ENCODE measurements around the gene TLE4. TPM values are rescaled to one million over a fixed set of nuclear protein-coding genes. Genes with fewer than 3 reads are reported as not detected.
"Not testable (repeated sequence)": the region's sequence is repeated elsewhere in the genome, so short reads cannot be mapped to it uniquely, and the experiment has no call there.

The TLE4 gene
- total and polyA plus RNA-seq, 2 of the 13 experiments (the other 11 are each of a cell fraction or from before 2014, with no cell fraction given), result 2.0 to 2.3 TPM

DNA sequence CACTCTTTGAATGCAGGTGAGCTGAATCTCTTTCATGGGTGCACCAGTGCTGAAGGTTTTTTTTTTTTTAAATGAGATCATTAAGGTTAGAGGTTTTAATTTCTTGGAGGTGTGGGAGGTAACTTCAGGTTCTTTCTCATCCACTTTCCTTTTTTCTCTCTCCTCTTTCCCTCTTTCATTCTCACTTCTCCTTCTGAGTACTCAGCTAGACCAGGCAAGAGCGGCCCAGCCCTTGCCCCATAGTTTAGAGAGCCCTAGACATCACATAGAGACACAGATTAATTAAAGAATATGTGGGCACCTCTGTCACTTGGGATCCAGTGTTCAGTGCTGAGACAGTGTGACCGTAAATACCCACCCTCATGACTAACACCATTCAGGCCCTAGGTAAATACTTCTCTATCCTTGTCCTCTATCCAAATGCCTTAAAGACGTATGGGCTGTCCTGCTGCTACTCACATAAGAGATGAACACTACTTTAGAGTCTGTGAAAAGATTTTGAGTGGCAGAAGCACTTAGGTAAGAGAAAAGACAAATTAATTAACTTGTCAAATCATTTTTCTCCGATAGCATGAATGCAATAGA, 174.1 kb downstream of the TLE4 start (continued):
- TF ChIP-seq, protein P1, sequence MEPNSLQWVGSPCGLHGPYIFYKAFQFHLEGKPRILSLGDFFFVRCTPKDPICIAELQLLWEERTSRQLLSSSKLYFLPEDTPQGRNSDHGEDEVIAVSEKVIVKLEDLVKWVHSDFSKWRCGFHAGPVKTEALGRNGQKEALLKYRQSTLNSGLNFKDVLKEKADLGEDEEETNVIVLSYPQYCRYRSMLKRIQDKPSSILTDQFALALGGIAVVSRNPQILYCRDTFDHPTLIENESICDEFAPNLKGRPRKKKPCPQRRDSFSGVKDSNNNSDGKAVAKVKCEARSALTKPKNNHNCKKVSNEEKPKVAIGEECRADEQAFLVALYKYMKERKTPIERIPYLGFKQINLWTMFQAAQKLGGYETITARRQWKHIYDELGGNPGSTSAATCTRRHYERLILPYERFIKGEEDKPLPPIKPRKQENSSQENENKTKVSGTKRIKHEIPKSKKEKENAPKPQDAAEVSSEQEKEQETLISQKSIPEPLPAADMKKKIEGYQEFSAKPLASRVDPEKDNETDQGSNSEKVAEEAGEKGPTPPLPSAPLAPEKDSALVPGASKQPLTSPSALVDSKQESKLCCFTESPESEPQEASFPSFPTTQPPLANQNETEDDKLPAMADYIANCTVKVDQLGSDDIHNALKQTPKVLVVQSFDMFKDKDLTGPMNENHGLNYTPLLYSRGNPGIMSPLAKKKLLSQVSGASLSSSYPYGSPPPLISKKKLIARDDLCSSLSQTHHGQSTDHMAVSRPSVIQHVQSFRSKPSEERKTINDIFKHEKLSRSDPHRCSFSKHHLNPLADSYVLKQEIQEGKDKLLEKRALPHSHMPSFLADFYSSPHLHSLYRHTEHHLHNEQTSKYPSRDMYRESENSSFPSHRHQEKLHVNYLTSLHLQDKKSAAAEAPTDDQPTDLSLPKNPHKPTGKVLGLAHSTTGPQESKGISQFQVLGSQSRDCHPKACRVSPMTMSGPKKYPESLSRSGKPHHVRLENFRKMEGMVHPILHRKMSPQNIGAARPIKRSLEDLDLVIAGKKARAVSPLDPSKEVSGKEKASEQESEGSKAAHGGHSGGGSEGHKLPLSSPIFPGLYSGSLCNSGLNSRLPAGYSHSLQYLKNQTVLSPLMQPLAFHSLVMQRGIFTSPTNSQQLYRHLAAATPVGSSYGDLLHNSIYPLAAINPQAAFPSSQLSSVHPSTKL (CRISPR knock-in tag; IDR thresholded peaks at IDR 0.05), result no peak
- TF ChIP-seq MBD4 (IDR thresholded peaks at IDR 0.05; ENCODE audit: borderline replicate concordance, low read length), result no peak
- TF ChIP-seq ZFX (CRISPR knock-in tag; IDR thresholded peaks at IDR 0.05; ENCODE audit: low read depth), result no peak
- no peak for TF ChIP-seq AKAP8 (CRISPR knock-in tag; IDR thresholded peaks at IDR 0.05)

DNA sequence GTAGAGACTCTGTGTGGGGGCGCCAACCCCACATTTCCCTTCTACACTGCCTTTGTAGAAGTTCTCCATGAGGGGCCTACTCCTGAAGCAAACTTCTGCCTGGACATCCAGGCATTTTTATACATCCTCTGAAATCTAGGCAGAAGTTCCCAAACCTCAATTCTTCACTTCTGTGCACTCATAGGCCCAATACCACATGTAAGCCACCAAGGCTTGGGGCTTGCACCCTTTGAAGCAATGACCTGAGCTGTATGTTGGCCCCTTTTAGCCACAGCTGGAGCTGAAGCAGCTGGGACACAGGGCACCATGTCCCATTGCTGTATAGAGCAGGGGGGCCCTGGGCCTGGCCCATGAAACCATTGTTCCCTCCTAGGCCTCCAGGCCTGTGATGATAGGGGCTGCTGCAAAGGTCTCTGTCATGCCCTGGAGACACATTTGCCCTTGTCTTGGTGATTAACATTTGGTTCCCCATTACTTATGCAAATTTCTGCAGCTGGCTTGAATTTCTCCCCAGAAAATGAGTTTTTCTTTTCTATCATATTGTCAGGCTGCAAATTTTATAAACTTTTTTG, 180.2 kb downstream of the TLE4 start:
- in situ Hi-C loops (cut with HindIII; ENCODE audit: extremely low pct_ligation_motif_present, low pct_unique_long_range_greater_than_20kb); H3K79me2 ChIP-seq (ENCODE audit: insufficient read depth, low read length); H2AFZ ChIP-seq (ENCODE audit: low read length); H4K20me1 ChIP-seq (ENCODE audit: insufficient read depth, low read length); CTCF ChIA-PET (ENCODE audit: low intra/inter-chr PET ratio, low total read pairs); DNase-seq (ENCODE audit: low spot score); H3K4me2 ChIP-seq (ENCODE audit: low read depth, low read length); POLR2A ChIA-PET; FAIRE-seq; H3K36me3 ChIP-seq (replicated peaks in 1 of 2; ENCODE audit: control insufficient read depth in 1 of 2, insufficient read depth in 2 of 2, low read length in 2 of 2); ATAC-seq; H3K4me3 ChIP-seq (replicated peaks in 1 of 3; ENCODE audit: insufficient read depth in 1 of 3, low read depth in 2 of 3, low read length in 3 of 3); H3K4me1 ChIP-seq (ENCODE audit: insufficient read depth, low read length); H3K27me3 ChIP-seq (ENCODE audit: control insufficient read depth in 1 of 2, insufficient read depth in 2 of 2, low read length in 2 of 2); H3K27ac ChIP-seq (ENCODE audit: extremely low read length, insufficient read depth, low read length); H3K9ac ChIP-seq (ENCODE audit: insufficient read depth, low read depth, low read length); intact Hi-C loops (cut with micrococcal nuclease; ENCODE audit: unreplicated experiment); BruUV-seq (replicated peaks): not testable (repeated sequence)
- WGBS (ENCODE audit: low lambda C conversion rate), result 10% methylated on average over 1 of the region's 1 CpG
- H3K9me3 ChIP-seq (ENCODE audit: low read length), result peaks cover 42% of the 10 kb centered on the region

Measured in HepG2 (cell line).